Measurements from ENCODE around the gene C1orf94. TPM values are rescaled to one million over a fixed set of nuclear protein-coding genes. Genes with fewer than 3 reads are reported as not detected.

The C1orf94 gene
- total RNA-seq, 1 experiment from 2014 or later, result 6.0 TPM

DNA sequence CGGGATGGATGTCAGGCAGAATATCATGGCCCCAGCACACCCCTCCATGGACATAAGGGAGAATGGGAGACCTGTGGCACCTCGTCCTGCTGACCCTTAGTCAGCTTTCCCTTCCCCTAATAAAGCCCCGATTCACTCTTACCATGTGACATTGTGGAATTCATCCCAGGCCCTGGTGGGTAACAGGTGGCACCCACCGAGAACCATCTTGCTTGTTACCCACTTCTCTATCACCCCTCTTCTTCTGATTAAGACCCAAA lies 44.6 kb upstream of the C1orf94 start:
- ChIA-PET CTCF (interaction anchor here (0.7 kb wide), 1 partner anchor 30 kb away, joined by 3 read pairs; no protein-coding TSS in a partner anchor), POLR2A (no interaction called here)
- ATAC-seq, result no peak
- Mint-ChIP-seq H3K4me1 (no peaks in the 10 kb centered on the region), H3K27ac (no peak overlapping the region), H3K27me3 (ENCODE audit: low read depth) (no peaks in the 10 kb centered on the region), H3K9me3 (no peaks in the 10 kb centered on the region), H3K36me3 (peaks cover 7% of the 10 kb centered on the region), H3K4me3 (no peak overlapping the region)
- DNase-seq (ENCODE audit: low spot score), result no peak
- no peak for TF ChIP-seq NFATC4 (CRISPR knock-in tag; IDR thresholded peaks at IDR 0.05)
- TF ChIP-seq TCF7 (CRISPR knock-in tag; IDR thresholded peaks at IDR 0.05; ENCODE audit: low read depth), result no peak
- no peak for TF ChIP-seq USF1 (CRISPR knock-in tag; IDR thresholded peaks at IDR 0.05)
- no peak for TF ChIP-seq CREM (CRISPR knock-in tag; IDR thresholded peaks at IDR 0.05)
- TF ChIP-seq ZBTB21 (CRISPR knock-in tag; IDR thresholded peaks at IDR 0.05; ENCODE audit: borderline replicate concordance), result no peak
- TF ChIP-seq, protein P1, sequence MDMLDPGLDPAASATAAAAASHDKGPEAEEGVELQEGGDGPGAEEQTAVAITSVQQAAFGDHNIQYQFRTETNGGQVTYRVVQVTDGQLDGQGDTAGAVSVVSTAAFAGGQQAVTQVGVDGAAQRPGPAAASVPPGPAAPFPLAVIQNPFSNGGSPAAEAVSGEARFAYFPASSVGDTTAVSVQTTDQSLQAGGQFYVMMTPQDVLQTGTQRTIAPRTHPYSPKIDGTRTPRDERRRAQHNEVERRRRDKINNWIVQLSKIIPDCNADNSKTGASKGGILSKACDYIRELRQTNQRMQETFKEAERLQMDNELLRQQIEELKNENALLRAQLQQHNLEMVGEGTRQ (CRISPR knock-in tag; IDR thresholded peaks at IDR 0.05), result no peak
- no peak for TF ChIP-seq ZNF512 (CRISPR knock-in tag; IDR thresholded peaks at IDR 0.05; ENCODE audit: borderline replicate concordance)
- TF ChIP-seq, protein P2, sequence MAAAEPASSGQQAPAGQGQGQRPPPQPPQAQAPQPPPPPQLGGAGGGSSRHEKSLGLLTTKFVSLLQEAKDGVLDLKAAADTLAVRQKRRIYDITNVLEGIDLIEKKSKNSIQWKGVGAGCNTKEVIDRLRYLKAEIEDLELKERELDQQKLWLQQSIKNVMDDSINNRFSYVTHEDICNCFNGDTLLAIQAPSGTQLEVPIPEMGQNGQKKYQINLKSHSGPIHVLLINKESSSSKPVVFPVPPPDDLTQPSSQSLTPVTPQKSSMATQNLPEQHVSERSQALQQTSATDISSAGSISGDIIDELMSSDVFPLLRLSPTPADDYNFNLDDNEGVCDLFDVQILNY (CRISPR knock-in tag; IDR thresholded peaks at IDR 0.05), result no peak
- TF ChIP-seq ZNF532 (CRISPR knock-in tag; IDR thresholded peaks at IDR 0.05; ENCODE audit: borderline replicate concordance), result no peak
- TF ChIP-seq, protein P3, sequence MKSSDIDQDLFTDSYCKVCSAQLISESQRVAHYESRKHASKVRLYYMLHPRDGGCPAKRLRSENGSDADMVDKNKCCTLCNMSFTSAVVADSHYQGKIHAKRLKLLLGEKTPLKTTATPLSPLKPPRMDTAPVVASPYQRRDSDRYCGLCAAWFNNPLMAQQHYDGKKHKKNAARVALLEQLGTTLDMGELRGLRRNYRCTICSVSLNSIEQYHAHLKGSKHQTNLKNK (CRISPR knock-in tag; IDR thresholded peaks at IDR 0.05), result no peak
- no peak for TF ChIP-seq JUN (CRISPR knock-in tag; IDR thresholded peaks at IDR 0.05)
- no peak for TF ChIP-seq ZNF671 (CRISPR knock-in tag; IDR thresholded peaks at IDR 0.05)
- TF ChIP-seq NR2C2 (CRISPR knock-in tag; IDR thresholded peaks at IDR 0.05), result no peak
- no peak for TF ChIP-seq RORB (CRISPR knock-in tag; IDR thresholded peaks at IDR 0.05)
- TF ChIP-seq, protein P4, sequence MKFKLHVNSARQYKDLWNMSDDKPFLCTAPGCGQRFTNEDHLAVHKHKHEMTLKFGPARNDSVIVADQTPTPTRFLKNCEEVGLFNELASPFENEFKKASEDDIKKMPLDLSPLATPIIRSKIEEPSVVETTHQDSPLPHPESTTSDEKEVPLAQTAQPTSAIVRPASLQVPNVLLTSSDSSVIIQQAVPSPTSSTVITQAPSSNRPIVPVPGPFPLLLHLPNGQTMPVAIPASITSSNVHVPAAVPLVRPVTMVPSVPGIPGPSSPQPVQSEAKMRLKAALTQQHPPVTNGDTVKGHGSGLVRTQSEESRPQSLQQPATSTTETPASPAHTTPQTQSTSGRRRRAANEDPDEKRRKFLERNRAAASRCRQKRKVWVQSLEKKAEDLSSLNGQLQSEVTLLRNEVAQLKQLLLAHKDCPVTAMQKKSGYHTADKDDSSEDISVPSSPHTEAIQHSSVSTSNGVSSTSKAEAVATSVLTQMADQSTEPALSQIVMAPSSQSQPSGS (CRISPR knock-in tag; IDR thresholded peaks at IDR 0.05; ENCODE audit: borderline replicate concordance, low read depth), result no peak
- TF ChIP-seq NR3C1 (CRISPR knock-in tag; conservative IDR thresholded peaks at IDR 0.05; ENCODE audit: low read depth), result no peak
- TF ChIP-seq, protein P5, sequence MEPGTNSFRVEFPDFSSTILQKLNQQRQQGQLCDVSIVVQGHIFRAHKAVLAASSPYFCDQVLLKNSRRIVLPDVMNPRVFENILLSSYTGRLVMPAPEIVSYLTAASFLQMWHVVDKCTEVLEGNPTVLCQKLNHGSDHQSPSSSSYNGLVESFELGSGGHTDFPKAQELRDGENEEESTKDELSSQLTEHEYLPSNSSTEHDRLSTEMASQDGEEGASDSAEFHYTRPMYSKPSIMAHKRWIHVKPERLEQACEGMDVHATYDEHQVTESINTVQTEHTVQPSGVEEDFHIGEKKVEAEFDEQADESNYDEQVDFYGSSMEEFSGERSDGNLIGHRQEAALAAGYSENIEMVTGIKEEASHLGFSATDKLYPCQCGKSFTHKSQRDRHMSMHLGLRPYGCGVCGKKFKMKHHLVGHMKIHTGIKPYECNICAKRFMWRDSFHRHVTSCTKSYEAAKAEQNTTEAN (CRISPR knock-in tag; IDR thresholded peaks at IDR 0.05), result no peak
- no peak for TF ChIP-seq IRF2 (CRISPR knock-in tag; IDR thresholded peaks at IDR 0.05; ENCODE audit: borderline replicate concordance, low read depth)
- no peak for TF ChIP-seq EMX1 (CRISPR knock-in tag; IDR thresholded peaks at IDR 0.05)

Measured in WTC11 (cell line).